Neural cell (in vitro differentiated cells): ENCODE results near the gene C1orf52.

Experiments used
- CTCF ChIP-seq: fragments of 450-650 bp; IDR thresholded peaks from 2 replicates; pipeline ENCODE4 v1.5.1; 2014; ENCODE audit warnings: antibody characterized with exemption, mild to moderate bottlenecking, moderate library complexity; ENCODE audit not compliant: poor library complexity, severe bottlenecking
- EZH2 ChIP-seq: fragments of 200-600, 300-800 bp; shearing (Covaris generic), sonication (generic); IDR thresholded peaks from 2 replicates; pipeline ENCODE4 v1.6.1; 2014; ENCODE audit warnings: antibody characterized with exemption, low read length, borderline replicate concordance, mild to moderate bottlenecking; ENCODE audit not compliant: insufficient read depth, poor library complexity, severe bottlenecking
- POLR2AphosphoS5 ChIP-seq: IDR thresholded peaks from 2 replicates; pipeline ENCODE4 v1.6.1; 2012
- RAD21 ChIP-seq: fragments of 450-650 bp; conservative IDR thresholded peaks from 2 replicates; pipeline ENCODE4 v1.6.1; 2014; ENCODE audit warnings: antibody characterized with exemption, mild to moderate bottlenecking, moderate library complexity
- REST ChIP-seq: IDR thresholded peaks from 2 replicates; pipeline ENCODE4 v1.6.1; 2012; ENCODE audit warnings: borderline replicate concordance
- SMC3 ChIP-seq: fragments of 450-650 bp; conservative IDR thresholded peaks from 2 replicates; pipeline ENCODE4 v1.6.1; 2014; ENCODE audit warnings: antibody characterized with exemption, mild to moderate bottlenecking, moderate library complexity; ENCODE audit not compliant: poor library complexity
- TAF1 ChIP-seq: IDR thresholded peaks from 2 replicates; pipeline ENCODE4 v1.6.1; 2012; ENCODE audit warnings: low read depth

- TF ChIP-seq CTCF = no peak
- TF ChIP-seq REST = no peak
- no peak for TF ChIP-seq EZH2
- no peak for TF ChIP-seq RAD21
- TF ChIP-seq SMC3 = no peak
- TF ChIP-seq POLR2AphosphoS5 = no peak
- no peak for TF ChIP-seq TAF1
Measured at GRCh38 chr1:85225624-85226380, 33.7 kb downstream of the C1orf52 start.
